MG63 (cell line): Measurements from ENCODE around the gene PRLR. TPM values are rescaled to one million over a fixed set of nuclear protein-coding genes. Genes with fewer than 3 reads are reported as not detected.

Experiments
- DNase-seq: peaks from one replicate; pipeline ENCODE4 v3.0.0-alpha.2; 2020
- H3K27me3 ChIP-seq: fragments of 250-450 bp; sonication (Bioruptor Pico); 2 replicates; pipeline ENCODE4 v1.5.1; 2020; ENCODE audit warnings: mild to moderate bottlenecking, moderate library complexity
- H3K36me3 ChIP-seq: fragments of 250-450 bp; sonication (Bioruptor Pico); 2 replicates; pipeline ENCODE4 v1.5.1; 2020; ENCODE audit warnings: mild to moderate bottlenecking, moderate library complexity
- H3K4me3 ChIP-seq: fragments of 250-450 bp; sonication (Bioruptor Pico); 2 replicates; pipeline ENCODE4 v1.5.1; 2020; ENCODE audit warnings: mild to moderate bottlenecking, moderate library complexity
- H3K9me3 ChIP-seq: fragments of 250-450 bp; sonication (Bioruptor Pico); 2 replicates; pipeline ENCODE4 v1.5.1; 2020; ENCODE audit warnings: mild to moderate bottlenecking, moderate library complexity
- total RNA-seq: library from RNA; depleted of rRNA; stranded (reverse); fragments of >200 nt; shearing (Covaris generic); gene quantifications from 2 replicates; pipeline ENCODE4 v1.2.3, GENCODE V29; 2014; ENCODE audit warnings: low replicate concordance; rRNA removed

PRLR gene
- total RNA-seq, 1 experiment from 2014 or later = 3.5 TPM

- Histone ChIP-seq H3K27me3 (no peaks in the 10 kb centered on the region; the same call in 1 of the 2 replicates), H3K36me3 (no peaks in the 10 kb centered on the region), H3K4me3 (no peak overlapping the region), H3K9me3 (no peaks in the 10 kb centered on the region; the same call in 1 of the 2 replicates)
- DNase-seq = no peak
Measured at GRCh38 chr5:35001842-35002241, 228.4 kb downstream of the PRLR start.

Other genes with a start within 250 kb of the PRLR start
- gene AGXT2, start 182.5 kb downstream of the PRLR start, total RNA-seq = not detected in 2 replicates